HepG2 (cell line): ENCODE data around the gene PUDP. TPM values are rescaled to one million over a fixed set of nuclear protein-coding genes. Genes with fewer than 3 reads are reported as not detected.

Source experiments
- ATAC-seq: fragments of 200-7000 bp; cut with Tn5 transposase; 3 replicates; pipeline ENCODE4 v1.9.1; 2020; ENCODE audit warnings: mild to moderate bottlenecking, moderate library complexity
- BruUV-seq: library from RNA; stranded (reverse); fragments of 400-500 nt; replicated peaks from 2 replicates; lab custom pipeline; 2021; lab: Mats Ljungman, UMichigan
- CTCF ChIA-PET: fragments of 300-600 bp; formaldehyde crosslinking; extraction: SDS; loops from one replicate; lab custom pipeline; 2021; ENCODE audit warnings: low total read pairs, inconsistent platforms, low intra/inter-chr PET ratio; lab: Yijun Ruan, JAX
- POLR2A ChIA-PET: fragments of 350-600 bp; sonication (Branson Sonifier 250); formaldehyde crosslinking; loops from one replicate; lab custom pipeline; 2020; ENCODE audit warnings: antibody characterized with exemption, inconsistent platforms; lab: Yijun Ruan, JAX
- DNase-seq: peaks from one replicate; pipeline ENCODE4 v3.0.0-alpha.2; 2015; ENCODE audit warnings: low spot score
- FAIRE-seq: peaks from 3 replicates; lab custom pipeline; 2011; peaks lifted over from hg19 to GRCh38; lab: Jason Lieb, UNC
- H2AFZ ChIP-seq: one replicate; pipeline ENCODE4 v1.6.1; 2011; ENCODE audit warnings: low read length, inconsistent platforms
- H3K27ac ChIP-seq: fragments of 300-600 bp; 3 replicates; pipeline ENCODE4 v1.8.0; 2011; ENCODE audit warnings: mixed run types, mild to moderate bottlenecking, mixed read lengths, low read length, inconsistent platforms; ENCODE audit not compliant: insufficient read depth; ENCODE audit errors: extremely low read length
- H3K27me3 ChIP-seq, 2 experiments: fragments of 200-600 bp in 1 of 2; 2 replicates in 1 of 2; 3 replicates in 1 of 2; pipeline versions ENCODE4 v1.6.0 to v1.8.0; 2011; ENCODE audit warnings: low read length in 2 of 2, mild to moderate bottlenecking in 2 of 2, moderate library complexity in 2 of 2, inconsistent platforms in 1 of 2; ENCODE audit not compliant: insufficient read depth in 2 of 2, control insufficient read depth in 1 of 2
- H3K36me3 ChIP-seq, 2 experiments: fragments of 200-600 bp in 1 of 2; replicated peaks in 1 of 2; 2 replicates in 1 of 2; 3 replicates in 1 of 2; pipeline versions ENCODE4 v1.5.1 to v1.8.0; 2011; ENCODE audit warnings: low read length in 2 of 2, inconsistent platforms in 1 of 2; ENCODE audit not compliant: insufficient read depth in 2 of 2, control insufficient read depth in 1 of 2
- H3K4me1 ChIP-seq: 2 replicates; pipeline ENCODE4 v1.5.1; 2012; ENCODE audit warnings: low read length, inconsistent platforms; ENCODE audit not compliant: insufficient read depth
- H3K4me2 ChIP-seq: 2 replicates; pipeline ENCODE4 v1.6.0; 2011; ENCODE audit warnings: low read depth, low read length, inconsistent platforms
- H3K4me3 ChIP-seq, 3 experiments: fragments of 200-600 bp in 1 of 3; sonication (generic), shearing (Covaris generic) in 1 of 3; replicated peaks in 1 of 3; 2 replicates each; pipeline ENCODE4 v1.5.1; 2011 to 2016; ENCODE audit warnings: low read length in 3 of 3, inconsistent platforms in 2 of 3, low read depth in 2 of 3, mild to moderate bottlenecking in 2 of 3, control low read depth in 1 of 3, mixed read lengths in 1 of 3; ENCODE audit not compliant: insufficient read depth in 1 of 3
- H3K79me2 ChIP-seq: one replicate; pipeline ENCODE4 v1.6.1; 2011; ENCODE audit warnings: low read length, inconsistent platforms; ENCODE audit not compliant: insufficient read depth
- H3K9ac ChIP-seq: 2 replicates; pipeline ENCODE4 v1.6.0; 2011; ENCODE audit warnings: mild to moderate bottlenecking, low read depth, low read length, inconsistent platforms; ENCODE audit not compliant: insufficient read depth
- H3K9me3 ChIP-seq: 2 replicates; pipeline ENCODE4 v1.5.1; 2012; ENCODE audit warnings: mild to moderate bottlenecking, low read length
- H4K20me1 ChIP-seq: 2 replicates; pipeline ENCODE4 v1.6.0; 2011; ENCODE audit warnings: inconsistent platforms, mild to moderate bottlenecking, low read length, moderate library complexity; ENCODE audit not compliant: insufficient read depth
- FOXM1 ChIP-seq: sonication (generic); formaldehyde crosslinking; IDR thresholded peaks from 2 replicates; pipeline ENCODE4 v1.5.0; 2020; ENCODE audit warnings: missing genetic modification reagents
- GPN1 ChIP-seq: sonication (generic); formaldehyde crosslinking; IDR thresholded peaks from 2 replicates; pipeline ENCODE4 v1.5.1; 2020; ENCODE audit warnings: missing genetic modification reagents, borderline replicate concordance
- KDM5B ChIP-seq: sonication (generic); formaldehyde crosslinking; IDR thresholded peaks from 2 replicates; pipeline ENCODE4 v1.4.0; 2020; ENCODE audit warnings: missing genetic modification reagents, mild to moderate bottlenecking, borderline replicate concordance
- KDM6A ChIP-seq: IDR thresholded peaks from 2 replicates; pipeline ENCODE4 v1.6.1; 2016; ENCODE audit warnings: low read depth
- RFX5 ChIP-seq: IDR thresholded peaks from 2 replicates; pipeline ENCODE4 v1.6.1; 2011; ENCODE audit warnings: low read depth, low read length, improper control_type of control experiment
- SATB2 ChIP-seq: sonication (generic); formaldehyde crosslinking; IDR thresholded peaks from 2 replicates; pipeline ENCODE4 v1.5.0; 2020; ENCODE audit warnings: missing genetic modification reagents
- SRF ChIP-seq: IDR thresholded peaks from 2 replicates; pipeline ENCODE4 v1.6.1; 2011; ENCODE audit warnings: mild to moderate bottlenecking, low read depth, low read length, moderate library complexity
- ZFP36L1 ChIP-seq: sonication (generic); formaldehyde crosslinking; IDR thresholded peaks from 2 replicates; pipeline ENCODE4 v1.8.0; 2022; ENCODE audit warnings: mild to moderate bottlenecking, missing genetic modification reagents, moderate library complexity
- ZMAT3 ChIP-seq: sonication (generic); formaldehyde crosslinking; conservative IDR thresholded peaks from 2 replicates; pipeline ENCODE4 v1.7.0; 2021; ENCODE audit warnings: missing genetic modification reagents
- ZNF121 ChIP-seq: sonication (generic); formaldehyde crosslinking; IDR thresholded peaks from 2 replicates; pipeline ENCODE4 v1.5.0; 2020; ENCODE audit warnings: mild to moderate bottlenecking, missing genetic modification reagents
- ZNF296 ChIP-seq: sonication (generic); formaldehyde crosslinking; conservative IDR thresholded peaks from 2 replicates; pipeline ENCODE4 v1.5.0; 2020; ENCODE audit warnings: mild to moderate bottlenecking, missing genetic modification reagents
- ZNF713 ChIP-seq: sonication (generic); formaldehyde crosslinking; IDR thresholded peaks from 2 replicates; pipeline ENCODE4 v1.4.0; 2020; ENCODE audit warnings: mild to moderate bottlenecking, missing genetic modification reagents
- ZZZ3 ChIP-seq: sonication (generic); formaldehyde crosslinking; IDR thresholded peaks from 2 replicates; pipeline ENCODE4 v1.4.0; 2020; ENCODE audit warnings: missing genetic modification reagents, mild to moderate bottlenecking, borderline replicate concordance
- WGBS: methylation state at CpG from one replicate; pipeline ENCODE4 v1.1.6; 2017; ENCODE audit warnings: low lambda C conversion rate; 5-methylcytosine and 5-hydroxymethylcytosine counted together
- in situ Hi-C: cut with HindIII; loops from 2 replicates; pipeline ENCODE4 v1.10.0; 2017; ENCODE audit warnings: low pct_unique_long_range_greater_than_20kb; ENCODE audit not compliant: extremely low pct_ligation_motif_present
- intact Hi-C: fragments of 100-400 bp; cut with micrococcal nuclease; formaldehyde crosslinking; loops from one replicate; pipeline ENCODE4 v1.10.0; 2022; ENCODE audit not compliant: unreplicated experiment
- polyA plus RNA-seq, 8 experiments: library from polyadenylated mRNA; depleted of rRNA in 3 of 8; stranded (reverse) in 7 of 8; unstranded in 1 of 8; fragments of >200 nt; fragmentation: Illumina TruSeq in 4 of 8; extraction: Trizol in 4 of 8; gene quantifications; 2 replicates each; pipeline versions ENCODE4 v1.2.1 to v1.2.3, GENCODE V29; 2011 to 2016; ENCODE audit warnings: low read depth in 4 of 8, missing spikeins in 1 of 8, mixed read lengths in 1 of 8; ENCODE audit not compliant: insufficient read depth in 1 of 8
- total RNA-seq, 5 experiments: library from RNA; depleted of rRNA; stranded (reverse); fragments of >200 nt; fragmentation: Illumina TruSeq; extraction: Trizol; gene quantifications; 2 replicates each; pipeline ENCODE4 v1.2.3, GENCODE V29; 2016; ENCODE audit warnings: low read depth in 1 of 5
- TF ChIP-seq, protein P1 (sequence below): sonication (generic); formaldehyde crosslinking; IDR thresholded peaks from 2 replicates; pipeline ENCODE4 v1.5.1; 2020; ENCODE audit warnings: mild to moderate bottlenecking, missing genetic modification reagents, moderate library complexity
- TF ChIP-seq, protein P2 (sequence below), 2 experiments: IDR thresholded peaks; 2 replicates each; pipeline ENCODE4 v1.6.1; 2011 to 2012; ENCODE audit warnings: low read length in 2 of 2, borderline replicate concordance in 1 of 2, low read depth in 1 of 2, mild to moderate bottlenecking in 1 of 2, moderate library complexity in 1 of 2
- TF ChIP-seq, protein P3 (sequence below): IDR thresholded peaks from 2 replicates; pipeline ENCODE4 v1.6.1; 2012; ENCODE audit warnings: low read depth, low read length, improper control_type of control experiment

The PUDP gene
- total and polyA plus RNA-seq, 2 of the 13 experiments (the other 11 are each of a cell fraction or from before 2014, with no cell fraction given): 7.5 to 23.5 TPM

DNA sequence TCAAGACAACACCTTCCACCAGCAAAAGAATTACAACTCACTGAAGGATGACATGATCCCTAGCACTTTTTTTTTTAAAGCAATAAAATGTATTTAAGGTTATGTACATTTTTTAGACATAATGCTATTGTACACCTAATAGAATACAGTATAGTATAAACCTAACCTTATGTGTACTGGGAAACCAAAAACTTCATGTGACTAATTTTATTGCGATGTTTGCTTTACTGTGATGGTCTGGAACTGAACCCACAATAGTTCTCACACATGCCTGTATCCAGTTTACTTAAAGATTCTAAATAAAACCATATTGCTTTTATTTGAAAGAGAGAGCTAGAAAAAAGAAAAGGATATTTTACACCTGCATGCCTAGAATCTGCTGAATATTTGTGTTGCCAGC is 4.9 kb downstream of the PUDP start:
- Histone ChIP-seq H3K27me3 (no peaks in the 10 kb centered on the region), H3K4me1 (peaks cover 19% of the 10 kb centered on the region), H3K36me3 (no peaks in the 10 kb centered on the region), H3K9ac (no peak overlapping the region), H3K9me3 (no peaks in the 10 kb centered on the region), H3K27ac (no peak overlapping the region), H3K4me2 (no peak overlapping the region), H3K79me2 (peaks cover 4% of the 10 kb centered on the region), H3K4me3 (no peak overlapping the region), H2AFZ (no peak overlapping the region), H4K20me1 (no peaks in the 10 kb centered on the region)
- 100% methylated on average over 1 of the region's 1 CpG for WGBS
- ATAC-seq: no peak
- intact Hi-C loops (no loop called here), in situ Hi-C loops (no loop called here)
- ChIA-PET POLR2A (no interaction called here), CTCF (no interaction called here)
- FAIRE-seq: no peak
- no peak for DNase-seq
- BruUV-seq: no TSS peak
- no peak for TF ChIP-seq ZZZ3 (CRISPR knock-in tag)
- TF ChIP-seq ZNF713 (CRISPR knock-in tag): no peak
- TF ChIP-seq ZFP36L1 (CRISPR knock-in tag): no peak
- TF ChIP-seq, protein P1, sequence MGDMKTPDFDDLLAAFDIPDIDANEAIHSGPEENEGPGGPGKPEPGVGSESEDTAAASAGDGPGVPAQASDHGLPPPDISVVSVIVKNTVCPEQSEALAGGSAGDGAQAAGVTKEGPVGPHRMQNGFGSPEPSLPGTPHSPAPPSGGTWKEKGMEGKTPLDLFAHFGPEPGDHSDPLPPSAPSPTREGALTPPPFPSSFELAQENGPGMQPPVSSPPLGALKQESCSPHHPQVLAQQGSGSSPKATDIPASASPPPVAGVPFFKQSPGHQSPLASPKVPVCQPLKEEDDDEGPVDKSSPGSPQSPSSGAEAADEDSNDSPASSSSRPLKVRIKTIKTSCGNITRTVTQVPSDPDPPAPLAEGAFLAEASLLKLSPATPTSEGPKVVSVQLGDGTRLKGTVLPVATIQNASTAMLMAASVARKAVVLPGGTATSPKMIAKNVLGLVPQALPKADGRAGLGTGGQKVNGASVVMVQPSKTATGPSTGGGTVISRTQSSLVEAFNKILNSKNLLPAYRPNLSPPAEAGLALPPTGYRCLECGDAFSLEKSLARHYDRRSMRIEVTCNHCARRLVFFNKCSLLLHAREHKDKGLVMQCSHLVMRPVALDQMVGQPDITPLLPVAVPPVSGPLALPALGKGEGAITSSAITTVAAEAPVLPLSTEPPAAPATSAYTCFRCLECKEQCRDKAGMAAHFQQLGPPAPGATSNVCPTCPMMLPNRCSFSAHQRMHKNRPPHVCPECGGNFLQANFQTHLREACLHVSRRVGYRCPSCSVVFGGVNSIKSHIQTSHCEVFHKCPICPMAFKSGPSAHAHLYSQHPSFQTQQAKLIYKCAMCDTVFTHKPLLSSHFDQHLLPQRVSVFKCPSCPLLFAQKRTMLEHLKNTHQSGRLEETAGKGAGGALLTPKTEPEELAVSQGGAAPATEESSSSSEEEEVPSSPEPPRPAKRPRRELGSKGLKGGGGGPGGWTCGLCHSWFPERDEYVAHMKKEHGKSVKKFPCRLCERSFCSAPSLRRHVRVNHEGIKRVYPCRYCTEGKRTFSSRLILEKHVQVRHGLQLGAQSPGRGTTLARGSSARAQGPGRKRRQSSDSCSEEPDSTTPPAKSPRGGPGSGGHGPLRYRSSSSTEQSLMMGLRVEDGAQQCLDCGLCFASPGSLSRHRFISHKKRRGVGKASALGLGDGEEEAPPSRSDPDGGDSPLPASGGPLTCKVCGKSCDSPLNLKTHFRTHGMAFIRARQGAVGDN (CRISPR knock-in tag): no peak
- TF ChIP-seq ZMAT3 (CRISPR knock-in tag): no peak
- no peak for TF ChIP-seq SRF
- no peak for TF ChIP-seq RFX5
- no peak for TF ChIP-seq GPN1 (CRISPR knock-in tag)
- TF ChIP-seq KDM6A (CRISPR knock-in tag): no peak
- TF ChIP-seq KDM5B (CRISPR knock-in tag): no peak
- no peak for TF ChIP-seq ZNF121
- no peak for TF ChIP-seq FOXM1 (CRISPR knock-in tag)
- no peak for TF ChIP-seq ZNF296 (CRISPR knock-in tag)
- TF ChIP-seq, protein P2, sequence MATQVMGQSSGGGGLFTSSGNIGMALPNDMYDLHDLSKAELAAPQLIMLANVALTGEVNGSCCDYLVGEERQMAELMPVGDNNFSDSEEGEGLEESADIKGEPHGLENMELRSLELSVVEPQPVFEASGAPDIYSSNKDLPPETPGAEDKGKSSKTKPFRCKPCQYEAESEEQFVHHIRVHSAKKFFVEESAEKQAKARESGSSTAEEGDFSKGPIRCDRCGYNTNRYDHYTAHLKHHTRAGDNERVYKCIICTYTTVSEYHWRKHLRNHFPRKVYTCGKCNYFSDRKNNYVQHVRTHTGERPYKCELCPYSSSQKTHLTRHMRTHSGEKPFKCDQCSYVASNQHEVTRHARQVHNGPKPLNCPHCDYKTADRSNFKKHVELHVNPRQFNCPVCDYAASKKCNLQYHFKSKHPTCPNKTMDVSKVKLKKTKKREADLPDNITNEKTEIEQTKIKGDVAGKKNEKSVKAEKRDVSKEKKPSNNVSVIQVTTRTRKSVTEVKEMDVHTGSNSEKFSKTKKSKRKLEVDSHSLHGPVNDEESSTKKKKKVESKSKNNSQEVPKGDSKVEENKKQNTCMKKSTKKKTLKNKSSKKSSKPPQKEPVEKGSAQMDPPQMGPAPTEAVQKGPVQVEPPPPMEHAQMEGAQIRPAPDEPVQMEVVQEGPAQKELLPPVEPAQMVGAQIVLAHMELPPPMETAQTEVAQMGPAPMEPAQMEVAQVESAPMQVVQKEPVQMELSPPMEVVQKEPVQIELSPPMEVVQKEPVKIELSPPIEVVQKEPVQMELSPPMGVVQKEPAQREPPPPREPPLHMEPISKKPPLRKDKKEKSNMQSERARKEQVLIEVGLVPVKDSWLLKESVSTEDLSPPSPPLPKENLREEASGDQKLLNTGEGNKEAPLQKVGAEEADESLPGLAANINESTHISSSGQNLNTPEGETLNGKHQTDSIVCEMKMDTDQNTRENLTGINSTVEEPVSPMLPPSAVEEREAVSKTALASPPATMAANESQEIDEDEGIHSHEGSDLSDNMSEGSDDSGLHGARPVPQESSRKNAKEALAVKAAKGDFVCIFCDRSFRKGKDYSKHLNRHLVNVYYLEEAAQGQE (IDR thresholded peaks at IDR 0.05; ENCODE audit: borderline replicate concordance in 1 of 2, low read depth in 1 of 2, low read length in 2 of 2): no peak
- TF ChIP-seq, protein P3, sequence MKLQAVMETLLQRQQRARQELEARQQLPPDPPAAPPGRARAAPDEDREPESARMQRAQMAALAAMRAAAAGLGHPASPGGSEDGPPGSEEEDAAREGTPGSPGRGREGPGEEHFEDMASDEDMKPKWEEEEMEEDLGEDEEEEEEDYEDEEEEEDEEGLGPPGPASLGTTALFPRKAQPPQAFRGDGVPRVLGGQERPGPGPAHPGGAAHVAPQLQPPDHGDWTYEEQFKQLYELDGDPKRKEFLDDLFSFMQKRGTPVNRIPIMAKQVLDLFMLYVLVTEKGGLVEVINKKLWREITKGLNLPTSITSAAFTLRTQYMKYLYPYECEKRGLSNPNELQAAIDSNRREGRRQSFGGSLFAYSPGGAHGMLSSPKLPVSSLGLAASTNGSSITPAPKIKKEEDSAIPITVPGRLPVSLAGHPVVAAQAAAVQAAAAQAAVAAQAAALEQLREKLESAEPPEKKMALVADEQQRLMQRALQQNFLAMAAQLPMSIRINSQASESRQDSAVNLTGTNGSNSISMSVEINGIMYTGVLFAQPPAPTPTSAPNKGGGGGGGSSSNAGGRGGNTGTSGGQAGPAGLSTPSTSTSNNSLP: no peak
- TF ChIP-seq SATB2 (CRISPR knock-in tag): no peak
